Kidney epithelial cell (primary cell): ENCODE data around the gene HYI. TPM values are rescaled to one million over a fixed set of nuclear protein-coding genes. Genes with fewer than 3 reads are reported as not detected.
"Not testable (repeated sequence)": the region's sequence is repeated elsewhere in the genome, so short reads cannot be mapped to it uniquely, and the experiment has no call there.

Experiments
- DNase-seq: peaks from one replicate; pipeline ENCODE4 v3.0.0-alpha.2; 2010; ENCODE audit warnings: low read depth
- H3K27me3 ChIP-seq: 2 replicates; pipeline ENCODE4 v1.6.0; 2011; ENCODE audit warnings: low read length; ENCODE audit not compliant: control insufficient read depth, insufficient read depth
- H3K36me3 ChIP-seq: 2 replicates; pipeline ENCODE4 v1.5.1; 2011; ENCODE audit warnings: low read length; ENCODE audit not compliant: control insufficient read depth, insufficient read depth
- H3K4me3 ChIP-seq: 2 replicates; pipeline ENCODE4 v1.5.1; 2011; ENCODE audit warnings: low read depth, mild to moderate bottlenecking, control low read depth, low read length
- total RNA-seq: library from RNA; depleted of rRNA; stranded (reverse); fragments of >200 nt; gene quantifications from 2 replicates; pipeline ENCODE4 v1.2.3, GENCODE V29; 2015
- TF ChIP-seq, protein P1 (sequence below): IDR thresholded peaks from 2 replicates; pipeline ENCODE4 v1.5.1; 2011; ENCODE audit warnings: mild to moderate bottlenecking, moderate library complexity, low read length, control low read depth, inconsistent platforms; ENCODE audit not compliant: insufficient read depth, poor library complexity, severe bottlenecking

Gene HYI
- total RNA-seq, 1 donor from 2014 or later: 133 TPM

GRCh38 chr1:43466403-43466802, 12.7 kb upstream of the HYI start:
- no peaks in the 10 kb centered on the region for H3K27me3 ChIP-seq
- no peak for DNase-seq
- H3K36me3 ChIP-seq: no peaks in the 10 kb centered on the region
- no peak overlapping the region for H3K4me3 ChIP-seq
- TF ChIP-seq, protein P1, sequence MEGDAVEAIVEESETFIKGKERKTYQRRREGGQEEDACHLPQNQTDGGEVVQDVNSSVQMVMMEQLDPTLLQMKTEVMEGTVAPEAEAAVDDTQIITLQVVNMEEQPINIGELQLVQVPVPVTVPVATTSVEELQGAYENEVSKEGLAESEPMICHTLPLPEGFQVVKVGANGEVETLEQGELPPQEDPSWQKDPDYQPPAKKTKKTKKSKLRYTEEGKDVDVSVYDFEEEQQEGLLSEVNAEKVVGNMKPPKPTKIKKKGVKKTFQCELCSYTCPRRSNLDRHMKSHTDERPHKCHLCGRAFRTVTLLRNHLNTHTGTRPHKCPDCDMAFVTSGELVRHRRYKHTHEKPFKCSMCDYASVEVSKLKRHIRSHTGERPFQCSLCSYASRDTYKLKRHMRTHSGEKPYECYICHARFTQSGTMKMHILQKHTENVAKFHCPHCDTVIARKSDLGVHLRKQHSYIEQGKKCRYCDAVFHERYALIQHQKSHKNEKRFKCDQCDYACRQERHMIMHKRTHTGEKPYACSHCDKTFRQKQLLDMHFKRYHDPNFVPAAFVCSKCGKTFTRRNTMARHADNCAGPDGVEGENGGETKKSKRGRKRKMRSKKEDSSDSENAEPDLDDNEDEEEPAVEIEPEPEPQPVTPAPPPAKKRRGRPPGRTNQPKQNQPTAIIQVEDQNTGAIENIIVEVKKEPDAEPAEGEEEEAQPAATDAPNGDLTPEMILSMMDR: no peak

DNA sequence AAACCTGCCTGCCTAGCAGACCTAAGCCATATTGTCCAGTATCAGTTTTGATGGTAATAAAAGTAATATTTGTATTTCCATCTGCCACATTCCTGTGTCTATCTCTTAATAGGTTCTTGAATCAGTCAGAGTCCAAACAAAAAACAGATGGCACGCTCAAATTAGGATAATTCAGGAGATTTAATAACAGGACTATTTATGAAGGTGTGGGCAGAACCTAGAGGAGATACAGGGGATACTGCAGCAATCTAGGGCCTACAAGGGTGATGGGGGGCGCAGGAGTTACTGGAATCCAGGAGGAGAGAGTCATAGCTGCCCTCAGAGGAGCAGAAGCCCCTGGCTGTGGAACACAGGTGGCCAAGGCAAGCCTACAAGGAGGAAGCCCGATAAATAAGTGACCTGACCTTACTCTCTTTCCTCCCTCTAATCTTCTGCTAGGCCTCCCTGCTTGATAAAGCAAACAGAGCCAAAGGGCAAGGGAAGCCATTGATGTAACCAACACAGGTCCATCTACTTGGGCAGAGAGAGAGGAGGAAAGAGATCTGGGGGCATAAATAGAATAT, 11.9 kb upstream of the HYI start:
- no peak for DNase-seq
- TF ChIP-seq, protein P1: no peak
- Histone ChIP-seq H3K36me3 (no peaks in the 10 kb centered on the region), H3K27me3 (no peaks in the 10 kb centered on the region), H3K4me3 (no peak overlapping the region)

GRCh38 chr1:43464681-43465504, 11.2 kb upstream of the HYI start:
- no peak for DNase-seq
- Histone ChIP-seq H3K4me3 (no peak overlapping the region), H3K27me3 (no peaks in the 10 kb centered on the region), H3K36me3 (no peaks in the 10 kb centered on the region)
- TF ChIP-seq, protein P1: no peak

GRCh38 chr1:43463479-43463878, 9.7 kb upstream of the HYI start:
- TF ChIP-seq, protein P1: no peak
- Histone ChIP-seq H3K4me3 (no peak overlapping the region), H3K36me3 (no peaks in the 10 kb centered on the region), H3K27me3 (no peaks in the 10 kb centered on the region)
- no peak for DNase-seq

GRCh38 chr1:43460988-43461693, 7.4 kb upstream of the HYI start:
- Histone ChIP-seq H3K4me3 (no peak overlapping the region), H3K27me3 (no peaks in the 10 kb centered on the region), H3K36me3 (no peaks in the 10 kb centered on the region)
- DNase-seq: no peak
- TF ChIP-seq, protein P1: no peak

GRCh38 chr1:43458379-43458778, 4.6 kb upstream of the HYI start:
- DNase-seq, H3K4me3 ChIP-seq, H3K27me3 ChIP-seq, H3K36me3 ChIP-seq: not testable (repeated sequence)
